WTC11 (cell line): ENCODE results near the gene FANCE.

ENCODE experiments used
- ELF4 ChIP-seq: sonication (generic); formaldehyde crosslinking; IDR thresholded peaks from 2 replicates; pipeline ENCODE4 v1.8.1; 2022; ENCODE audit warnings: low read depth, mild to moderate bottlenecking, moderate library complexity, missing genetic modification reagents
- HMGXB4 ChIP-seq: sonication (generic); formaldehyde crosslinking; IDR thresholded peaks from 2 replicates; pipeline ENCODE4 v1.8.1; 2023; ENCODE audit warnings: mild to moderate bottlenecking, moderate library complexity, missing genetic modification reagents
- SOX15 ChIP-seq: fragments of 250-450 bp; sonication (Bioruptor Pico); IDR thresholded peaks from 2 replicates; pipeline ENCODE4 v1.9.0; 2021; ENCODE audit warnings: mild to moderate bottlenecking
- TEAD4 ChIP-seq: sonication (generic); formaldehyde crosslinking; IDR thresholded peaks from 2 replicates; pipeline ENCODE4 v1.8.0; 2022; ENCODE audit warnings: mild to moderate bottlenecking, missing genetic modification reagents
- ZSCAN18 ChIP-seq: fragments of 250-450 bp; sonication (Bioruptor Pico); IDR thresholded peaks from 2 replicates; pipeline ENCODE4 v2.1.2; 2022; ENCODE audit warnings: mild to moderate bottlenecking, moderate library complexity
- TF ChIP-seq, protein P1 (sequence below): fragments of 200-600 bp; IDR thresholded peaks from 2 replicates; pipeline ENCODE4 v1.8.0; 2022; ENCODE audit warnings: antibody characterized with exemption

- TF ChIP-seq, protein P1, sequence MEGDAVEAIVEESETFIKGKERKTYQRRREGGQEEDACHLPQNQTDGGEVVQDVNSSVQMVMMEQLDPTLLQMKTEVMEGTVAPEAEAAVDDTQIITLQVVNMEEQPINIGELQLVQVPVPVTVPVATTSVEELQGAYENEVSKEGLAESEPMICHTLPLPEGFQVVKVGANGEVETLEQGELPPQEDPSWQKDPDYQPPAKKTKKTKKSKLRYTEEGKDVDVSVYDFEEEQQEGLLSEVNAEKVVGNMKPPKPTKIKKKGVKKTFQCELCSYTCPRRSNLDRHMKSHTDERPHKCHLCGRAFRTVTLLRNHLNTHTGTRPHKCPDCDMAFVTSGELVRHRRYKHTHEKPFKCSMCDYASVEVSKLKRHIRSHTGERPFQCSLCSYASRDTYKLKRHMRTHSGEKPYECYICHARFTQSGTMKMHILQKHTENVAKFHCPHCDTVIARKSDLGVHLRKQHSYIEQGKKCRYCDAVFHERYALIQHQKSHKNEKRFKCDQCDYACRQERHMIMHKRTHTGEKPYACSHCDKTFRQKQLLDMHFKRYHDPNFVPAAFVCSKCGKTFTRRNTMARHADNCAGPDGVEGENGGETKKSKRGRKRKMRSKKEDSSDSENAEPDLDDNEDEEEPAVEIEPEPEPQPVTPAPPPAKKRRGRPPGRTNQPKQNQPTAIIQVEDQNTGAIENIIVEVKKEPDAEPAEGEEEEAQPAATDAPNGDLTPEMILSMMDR, result no peak
- TF ChIP-seq ZSCAN18 (CRISPR knock-in tag), result no peak
- no peak for TF ChIP-seq SOX15 (CRISPR knock-in tag)
- no peak for TF ChIP-seq HMGXB4 (CRISPR knock-in tag)
- no peak for TF ChIP-seq TEAD4 (CRISPR knock-in tag)
- TF ChIP-seq ELF4, result no peak
These were observed 10.9 kb upstream of the FANCE start for GRCh38 chr6:35441205-35441604.
